ENCODE data around the gene CSF3.

Gene CSF3

DNA sequence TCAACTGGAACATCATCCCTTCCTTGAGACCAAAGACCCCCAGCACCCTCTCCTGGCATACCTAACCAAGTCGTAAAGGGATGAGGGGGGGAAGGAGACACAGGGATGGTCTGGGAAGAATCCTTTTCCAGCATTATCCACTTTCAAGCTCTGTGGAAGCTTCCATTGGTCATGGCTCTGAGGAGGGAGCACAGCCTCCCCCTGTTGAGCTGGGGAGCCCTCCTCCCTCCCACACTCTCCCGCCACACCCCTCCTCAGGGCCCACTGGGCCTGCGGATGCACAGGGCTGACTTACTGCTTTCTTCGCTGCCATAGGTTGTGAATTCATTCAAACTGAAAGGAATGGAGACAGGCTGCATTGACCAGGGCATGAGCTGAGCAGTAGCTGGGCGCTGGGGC lies 12.4 kb downstream of the CSF3 start:
- Histone ChIP-seq H3K4me3 (no peak overlapping the region), H3K27ac (peak overlapping the region in 1 of 2 donors; percentile 35), H3K27me3 (no peaks in the 10 kb centered on the region), H3K4me1 (peaks cover 0 to 34% (median 6%) of the 10 kb centered on the region in 4 donors), H3K36me3 (peaks cover 72 to 91% (median 76%) of the 10 kb centered on the region in 3 donors), H3K9me3 (no peaks in the 10 kb centered on the region)
- TF ChIP-seq, protein P1, sequence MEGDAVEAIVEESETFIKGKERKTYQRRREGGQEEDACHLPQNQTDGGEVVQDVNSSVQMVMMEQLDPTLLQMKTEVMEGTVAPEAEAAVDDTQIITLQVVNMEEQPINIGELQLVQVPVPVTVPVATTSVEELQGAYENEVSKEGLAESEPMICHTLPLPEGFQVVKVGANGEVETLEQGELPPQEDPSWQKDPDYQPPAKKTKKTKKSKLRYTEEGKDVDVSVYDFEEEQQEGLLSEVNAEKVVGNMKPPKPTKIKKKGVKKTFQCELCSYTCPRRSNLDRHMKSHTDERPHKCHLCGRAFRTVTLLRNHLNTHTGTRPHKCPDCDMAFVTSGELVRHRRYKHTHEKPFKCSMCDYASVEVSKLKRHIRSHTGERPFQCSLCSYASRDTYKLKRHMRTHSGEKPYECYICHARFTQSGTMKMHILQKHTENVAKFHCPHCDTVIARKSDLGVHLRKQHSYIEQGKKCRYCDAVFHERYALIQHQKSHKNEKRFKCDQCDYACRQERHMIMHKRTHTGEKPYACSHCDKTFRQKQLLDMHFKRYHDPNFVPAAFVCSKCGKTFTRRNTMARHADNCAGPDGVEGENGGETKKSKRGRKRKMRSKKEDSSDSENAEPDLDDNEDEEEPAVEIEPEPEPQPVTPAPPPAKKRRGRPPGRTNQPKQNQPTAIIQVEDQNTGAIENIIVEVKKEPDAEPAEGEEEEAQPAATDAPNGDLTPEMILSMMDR (IDR thresholded peaks at IDR 0.05) = no peak
- DNase-seq = no peak
- intact Hi-C loops (cut with DNase I; ENCODE audit: low total_unique reads) = no loop called here

DNA sequence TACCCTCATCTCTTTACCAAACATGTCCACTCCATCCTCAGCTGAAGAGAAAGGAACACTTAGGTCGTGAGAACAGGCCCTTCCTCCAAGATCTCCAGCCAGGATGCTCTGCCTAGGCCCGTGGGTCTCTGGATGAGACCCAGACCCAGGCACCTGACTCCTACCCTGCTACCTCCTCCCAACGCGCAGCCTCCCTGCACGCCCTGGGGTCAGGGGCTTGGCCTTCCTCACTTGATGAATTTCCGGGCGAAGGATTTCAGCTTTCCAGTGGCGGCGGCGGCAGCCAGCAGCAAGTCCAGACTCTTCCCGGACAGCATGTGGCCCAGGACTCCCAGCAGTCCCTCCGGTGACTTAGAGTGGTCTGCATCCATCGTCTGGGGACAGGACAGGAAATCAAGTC lies 13.4 kb downstream of the CSF3 start:
- TF ChIP-seq, protein P1 (IDR thresholded peaks at IDR 0.05) = no peak
- peaks cover 0 to 27% (median 6%) of the 10 kb centered on the region in 4 donors for H3K4me1 ChIP-seq
- intact Hi-C loops (cut with DNase I; ENCODE audit: low total_unique reads) = no loop called here
- H3K4me3 ChIP-seq = no peak overlapping the region
- H3K9me3 ChIP-seq = no peaks in the 10 kb centered on the region
- no peak for DNase-seq
- peaks cover 75 to 91% (median 79%) of the 10 kb centered on the region in 3 donors for H3K36me3 ChIP-seq
- H3K27me3 ChIP-seq = no peaks in the 10 kb centered on the region
- no peak overlapping the region for H3K27ac ChIP-seq

- no peak overlapping the region for H3K4me3 ChIP-seq
- H3K36me3 ChIP-seq = peaks cover 55 to 91% (median 87%) of the 10 kb centered on the region in 3 donors
- intact Hi-C loops (cut with DNase I; ENCODE audit: low total_unique reads) = no loop called here
Observed at GRCh38 chr17:40031706-40032105, 16.5 kb downstream of the CSF3 start.

GRCh38 chr17:40032322-40033320 lies 17.4 kb downstream of the CSF3 start:
- Histone ChIP-seq H3K9me3 (no peaks in the 10 kb centered on the region), H3K36me3 (peaks cover 55 to 88% (median 81%) of the 10 kb centered on the region in 3 donors), H3K27me3 (no peaks in the 10 kb centered on the region), H3K4me1 (peaks cover 0 to 15% (median 2%) of the 10 kb centered on the region in 4 donors), H3K27ac (no peak overlapping the region), H3K4me3 (no peak overlapping the region)
- TF ChIP-seq, protein P1 (IDR thresholded peaks at IDR 0.05) = no peak
- intact Hi-C loops (cut with DNase I; ENCODE audit: low total_unique reads) = no loop called here
- DNase-seq = no peak

More at GRCh38 chr17:40031706-40032105, 16.5 kb downstream of the CSF3 start:
- Histone ChIP-seq H3K9me3 (no peaks in the 10 kb centered on the region), H3K4me1 (peaks cover 0 to 22% (median 5%) of the 10 kb centered on the region in 4 donors), H3K27ac (no peak overlapping the region), H3K27me3 (no peaks in the 10 kb centered on the region)
- TF ChIP-seq, protein P1 (IDR thresholded peaks at IDR 0.05) = no peak
- no peak for DNase-seq

GRCh38 chr17:40033339-40033738 lies 18.1 kb downstream of the CSF3 start:
- Histone ChIP-seq H3K36me3 (peaks cover 55 to 80% (median 75%) of the 10 kb centered on the region in 3 donors), H3K4me1 (peaks cover 0 to 17% (median 4%) of the 10 kb centered on the region in 4 donors), H3K27ac (no peak overlapping the region), H3K4me3 (no peak overlapping the region), H3K9me3 (no peaks in the 10 kb centered on the region), H3K27me3 (no peaks in the 10 kb centered on the region)
- DNase-seq = no peak
- intact Hi-C loops (cut with DNase I; ENCODE audit: low total_unique reads) = no loop called here
- TF ChIP-seq, protein P1 (IDR thresholded peaks at IDR 0.05) = no peak
